ENCODE measurements around the gene KRT13. TPM values are rescaled to one million over a fixed set of nuclear protein-coding genes. Genes with fewer than 3 reads are reported as not detected.

Gene KRT13
- total and polyA plus RNA-seq, 10 of the 15 experiments (the other 5 are each of a cell fraction or from before 2014, with no cell fraction given) = not detected

DNA sequence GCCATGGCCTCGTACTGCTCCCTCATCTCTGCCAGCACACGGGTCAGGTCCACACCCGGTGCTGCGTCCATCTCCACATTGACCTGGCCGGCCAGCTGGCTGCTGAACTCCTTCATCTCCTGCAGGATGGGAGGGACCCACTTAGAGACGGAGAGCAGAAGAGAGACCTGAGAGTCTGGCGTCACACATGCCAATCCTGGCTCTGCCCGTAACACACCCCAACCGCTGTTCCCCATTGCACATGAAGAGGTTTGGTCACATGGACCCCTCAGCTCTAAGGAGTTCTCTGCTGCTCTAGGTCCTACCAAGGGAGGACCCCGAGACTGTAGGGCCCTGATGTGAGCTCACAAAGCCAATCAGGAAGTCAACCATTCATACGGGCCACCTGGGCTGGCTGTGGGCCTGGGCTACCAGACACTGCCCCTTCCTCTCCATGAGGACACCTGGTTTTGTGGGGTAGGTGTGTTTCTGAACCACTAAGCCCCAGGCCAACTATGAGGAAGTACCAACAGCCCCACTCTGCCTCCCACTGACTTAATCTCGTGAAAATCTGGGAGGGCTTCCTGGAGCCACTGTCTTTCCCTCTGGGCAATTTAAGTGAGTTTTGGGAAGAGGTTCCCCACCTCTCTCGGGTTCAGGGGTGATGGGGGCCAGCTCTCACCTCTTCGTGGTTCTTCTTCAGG lies 10.9 kb upstream of the KRT13 start (continued):
- TF ChIP-seq, protein P1, sequence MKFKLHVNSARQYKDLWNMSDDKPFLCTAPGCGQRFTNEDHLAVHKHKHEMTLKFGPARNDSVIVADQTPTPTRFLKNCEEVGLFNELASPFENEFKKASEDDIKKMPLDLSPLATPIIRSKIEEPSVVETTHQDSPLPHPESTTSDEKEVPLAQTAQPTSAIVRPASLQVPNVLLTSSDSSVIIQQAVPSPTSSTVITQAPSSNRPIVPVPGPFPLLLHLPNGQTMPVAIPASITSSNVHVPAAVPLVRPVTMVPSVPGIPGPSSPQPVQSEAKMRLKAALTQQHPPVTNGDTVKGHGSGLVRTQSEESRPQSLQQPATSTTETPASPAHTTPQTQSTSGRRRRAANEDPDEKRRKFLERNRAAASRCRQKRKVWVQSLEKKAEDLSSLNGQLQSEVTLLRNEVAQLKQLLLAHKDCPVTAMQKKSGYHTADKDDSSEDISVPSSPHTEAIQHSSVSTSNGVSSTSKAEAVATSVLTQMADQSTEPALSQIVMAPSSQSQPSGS (IDR thresholded peaks at IDR 0.05; ENCODE audit: low read length) = no peak

DNA sequence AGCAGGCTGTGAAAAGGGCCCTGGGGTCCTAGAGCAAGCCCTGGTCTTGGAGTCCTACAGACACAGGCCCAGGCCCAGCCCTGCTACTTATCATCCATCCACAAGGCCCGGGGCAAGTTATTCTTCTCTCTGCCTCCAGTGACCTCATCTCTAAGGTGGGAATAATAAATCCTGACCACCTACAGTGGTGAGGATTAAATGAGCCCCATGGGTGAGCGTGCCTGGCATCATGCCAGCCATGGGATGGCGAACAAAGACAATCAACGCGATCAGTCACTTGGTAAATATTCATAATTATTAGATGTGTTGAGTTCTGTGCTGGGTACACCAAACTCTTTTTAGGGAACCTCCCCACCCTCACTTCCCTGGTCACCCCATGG lies 7.7 kb upstream of the KRT13 start:
- no peak for ATAC-seq
- Histone ChIP-seq H3K4me2 (ENCODE audit: control insufficient read depth, insufficient read depth) (no peak overlapping the region), H3K9me3 (replicated peaks; ENCODE audit: control insufficient read depth, insufficient read depth, low read length) (no peaks in the 10 kb centered on the region), H3K79me2 (ENCODE audit: control insufficient read depth, insufficient read depth, low read length) (no peaks in the 10 kb centered on the region), H3K36me3 (ENCODE audit: control insufficient read depth in 2 of 2, insufficient read depth in 2 of 2, low read length in 1 of 2) (no peaks in the 10 kb centered on the region), H3K27ac (ENCODE audit: control insufficient read depth, insufficient read depth) (no peak overlapping the region), H3K9ac (ENCODE audit: control insufficient read depth, insufficient read depth, low read length) (no peak overlapping the region), H2AFZ (ENCODE audit: control insufficient read depth, low read depth, low read length) (no peak overlapping the region), H3K4me3 (no peak overlapping the region), H4K20me1 (ENCODE audit: control insufficient read depth, insufficient read depth) (no peaks in the 10 kb centered on the region), H3K27me3 (replicated peaks in 1 of 2; ENCODE audit: control insufficient read depth in 2 of 2, insufficient read depth in 2 of 2, low read length in 1 of 2) (peaks cover 2 to 4% of the 10 kb centered on the region in 2 experiments; a peak in 2 of 4 replicates), H3K4me1 (ENCODE audit: control insufficient read depth, insufficient read depth, low read length) (no peaks in the 10 kb centered on the region)
- FAIRE-seq = no peak
- in situ Hi-C loops (cut with MboI) (no loop called here), intact Hi-C loops (cut with micrococcal nuclease; ENCODE audit: unreplicated experiment) (no loop called here)
- no peak for DNase-seq (ENCODE audit: low read depth, low spot score)
- RAD21 ChIA-PET (ENCODE audit: unreplicated experiment) = no interaction called here
- CTCF ChIA-PET = no interaction called here
- no peak for TF ChIP-seq SUPT20H (IDR thresholded peaks at IDR 0.05; ENCODE audit: borderline replicate concordance, control insufficient read depth, low read depth, low read length)
- TF ChIP-seq HDAC6 (IDR thresholded peaks at IDR 0.05; ENCODE audit: unreplicated experiment) = no peak
- TF ChIP-seq TAF1 (IDR thresholded peaks at IDR 0.05; ENCODE audit: borderline replicate concordance, low read depth, low read length) = no peak
- 25% methylated on average over 5 of the region's 5 CpGs for WGBS (ENCODE audit: insufficient coverage, insufficient replicate concordance, low lambda C conversion rate, missing lambda C conversion rate)
- SMC1A ChIA-PET (ENCODE audit: uncharacterized antibody, unreplicated experiment) = no interaction called here
- no TSS peak for BruUV-seq (replicated peaks)
- POLR2A ChIA-PET = no interaction called here
